ENCODE results near the gene PLPPR3. TPM values are rescaled to one million over a fixed set of nuclear protein-coding genes. Genes with fewer than 3 reads are reported as not detected.

PLPPR3 gene
- total RNA-seq, 2 donors from 2014 or later, result not detected

- peak overlapping the region; percentile 97 for H3K27ac Mint-ChIP-seq
- H3K9me3 Mint-ChIP-seq, result no peaks in the 10 kb centered on the region
- DNase-seq (peak; percentile 21 to 27), ATAC-seq (replicated peaks in 1 of 2) (no peak)
- peaks cover 14 to 32% of the 10 kb centered on the region in 2 donors for H3K36me3 Mint-ChIP-seq (ENCODE audit: insufficient read depth in 2 of 2)
- H3K27me3 Mint-ChIP-seq (ENCODE audit: low read depth), result no peaks in the 10 kb centered on the region
- peak overlapping the region; percentile 91 to 95 for H3K4me3 Mint-ChIP-seq
- peaks cover 44% of the 10 kb centered on the region for H3K4me1 Mint-ChIP-seq (ENCODE audit: low read depth)
These were observed 23.2 kb downstream of the PLPPR3 start for GRCh38 chr19:798415-799075.

DNA sequence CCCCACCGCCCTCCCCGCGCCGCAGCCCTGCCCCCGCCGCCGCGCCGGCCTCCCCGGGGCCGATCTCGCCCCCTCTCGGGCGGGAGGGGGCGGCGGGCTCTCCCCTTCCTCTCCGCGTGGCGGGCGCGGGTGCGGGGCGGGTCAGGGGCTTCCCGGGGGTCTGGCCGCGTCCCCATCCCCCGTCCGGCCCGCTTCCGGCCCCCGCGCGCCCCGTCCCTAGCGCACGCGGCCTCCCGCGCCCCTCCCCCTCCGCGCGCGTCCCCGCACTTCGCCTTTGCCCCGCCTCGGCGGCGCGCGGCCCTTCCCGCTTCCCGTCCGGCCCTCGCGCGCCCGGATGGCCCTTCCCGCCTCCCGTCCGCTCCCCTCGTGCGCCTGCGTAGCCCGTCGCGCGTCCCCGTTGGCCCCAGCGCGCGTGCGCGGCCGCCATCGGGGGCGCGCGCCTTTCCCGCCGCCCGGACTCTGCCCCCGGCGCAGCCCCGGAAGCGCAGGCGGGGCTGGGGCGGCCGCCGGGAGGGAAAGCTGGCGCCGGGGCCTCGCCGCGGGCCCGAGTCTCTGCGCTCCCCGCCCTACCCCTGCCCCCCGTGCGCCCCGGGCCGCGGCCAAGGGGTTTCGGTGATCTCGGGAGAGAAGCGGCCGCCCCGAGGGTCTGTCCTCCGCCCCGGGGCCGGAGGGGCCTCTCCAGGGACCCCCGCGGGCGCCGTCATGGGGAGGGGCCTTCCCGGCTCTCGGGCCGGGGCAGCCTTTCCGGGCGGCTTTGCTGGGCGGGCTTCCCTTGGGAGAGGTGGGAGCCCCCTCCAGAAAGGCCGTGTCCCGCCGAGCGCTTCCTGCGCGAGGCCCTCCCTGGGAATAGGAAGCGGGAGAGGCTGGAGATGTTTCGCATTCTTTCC, 24.0 kb downstream of the PLPPR3 start:
- H3K36me3 Mint-ChIP-seq (ENCODE audit: insufficient read depth in 2 of 2), result peaks cover 14 to 28% of the 10 kb centered on the region in 2 donors
- no peaks in the 10 kb centered on the region for H3K9me3 Mint-ChIP-seq
- peak overlapping the region; percentile 82 for H3K27ac Mint-ChIP-seq
- peak; percentile 42 to 45 for ATAC-seq (replicated peaks in 1 of 2)
- no peaks in the 10 kb centered on the region for H3K27me3 Mint-ChIP-seq (ENCODE audit: low read depth)
- peak overlapping the region; percentile 91 to 95 for H3K4me3 Mint-ChIP-seq
- DNase-seq, result peak; percentile 91 to 95
- peaks cover 43% of the 10 kb centered on the region for H3K4me1 Mint-ChIP-seq (ENCODE audit: low read depth)

DNA sequence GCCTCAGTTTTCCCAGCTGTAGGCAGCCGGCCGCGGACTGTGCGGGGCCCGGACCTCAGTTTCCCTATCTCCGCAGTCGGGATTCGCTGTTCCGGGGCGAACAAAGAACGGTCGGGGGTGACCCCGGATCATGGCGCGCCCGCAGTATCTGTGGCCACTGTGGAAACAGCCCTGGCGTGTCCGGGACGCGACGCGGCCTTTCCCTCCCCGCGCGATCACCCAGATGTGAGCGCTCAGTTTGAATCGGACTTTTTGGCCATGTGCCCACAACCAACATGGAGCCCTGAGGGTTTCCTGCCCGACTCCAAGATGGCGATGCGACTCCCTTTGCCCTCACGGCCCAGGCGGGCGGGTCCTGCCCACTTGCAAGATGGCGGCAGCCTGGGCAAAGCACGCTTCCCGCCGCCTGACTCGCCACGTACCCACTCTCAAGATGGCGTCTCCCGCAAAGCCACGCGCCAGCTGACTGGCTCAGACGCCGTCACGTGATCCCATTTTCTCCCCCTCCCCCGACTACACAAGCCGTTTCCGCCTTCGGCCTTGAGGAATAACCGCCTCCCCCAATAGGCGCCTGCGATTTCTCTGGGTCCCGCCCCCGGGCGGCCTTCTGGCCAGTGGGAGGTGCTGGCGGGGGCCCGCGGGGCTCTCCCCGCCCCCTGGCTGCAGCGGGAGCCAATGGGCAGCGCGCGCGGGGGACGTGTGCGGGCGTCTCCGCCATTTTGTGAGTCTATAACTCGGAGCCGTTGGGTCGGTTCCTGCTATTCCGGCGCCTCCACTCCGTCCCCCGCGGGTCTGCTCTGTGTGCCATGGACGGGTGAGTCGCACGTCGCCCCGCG, 24.8 kb downstream of the PLPPR3 start, which contains the start of gene PTBP1:
Gene PTBP1, plus strand, starts transcription at position 761 of the 836 bp plus-strand sequence. Its CDS starts 46 bp downstream, at position 807.
- Mint-ChIP-seq H3K4me1 (ENCODE audit: low read depth) (peaks cover 35% of the 10 kb centered on the region), H3K4me3 (peak within 1 kb of the TSS; percentile 95 to 97), H3K9me3 (no peaks in the 10 kb centered on the region), H3K27me3 (ENCODE audit: low read depth) (no peaks in the 10 kb centered on the region), H3K36me3 (ENCODE audit: insufficient read depth in 2 of 2) (peaks cover 14 to 22% of the 10 kb centered on the region in 2 donors), H3K27ac (peak within 1 kb of the TSS; percentile 87)
- DNase-seq, result peak; percentile 99 to 100
- ATAC-seq (replicated peaks in 1 of 2), result peak; percentile 82 to 84

- peaks cover 14 to 18% of the 10 kb centered on the region in 2 donors for H3K36me3 Mint-ChIP-seq (ENCODE audit: insufficient read depth in 2 of 2)
- ATAC-seq (replicated peaks in 1 of 2) (no peak), DNase-seq (no peak)
- H3K27ac Mint-ChIP-seq, result no peak overlapping the region
- H3K4me3 Mint-ChIP-seq, result peak overlapping the region; percentile 93 to 97
- H3K4me1 Mint-ChIP-seq (ENCODE audit: low read depth), result peaks cover 25% of the 10 kb centered on the region
- H3K27me3 Mint-ChIP-seq (ENCODE audit: low read depth), result no peaks in the 10 kb centered on the region
- no peaks in the 10 kb centered on the region for H3K9me3 Mint-ChIP-seq
These were observed 25.8 kb downstream of the PLPPR3 start for GRCh38 chr19:795691-796581.

DNA sequence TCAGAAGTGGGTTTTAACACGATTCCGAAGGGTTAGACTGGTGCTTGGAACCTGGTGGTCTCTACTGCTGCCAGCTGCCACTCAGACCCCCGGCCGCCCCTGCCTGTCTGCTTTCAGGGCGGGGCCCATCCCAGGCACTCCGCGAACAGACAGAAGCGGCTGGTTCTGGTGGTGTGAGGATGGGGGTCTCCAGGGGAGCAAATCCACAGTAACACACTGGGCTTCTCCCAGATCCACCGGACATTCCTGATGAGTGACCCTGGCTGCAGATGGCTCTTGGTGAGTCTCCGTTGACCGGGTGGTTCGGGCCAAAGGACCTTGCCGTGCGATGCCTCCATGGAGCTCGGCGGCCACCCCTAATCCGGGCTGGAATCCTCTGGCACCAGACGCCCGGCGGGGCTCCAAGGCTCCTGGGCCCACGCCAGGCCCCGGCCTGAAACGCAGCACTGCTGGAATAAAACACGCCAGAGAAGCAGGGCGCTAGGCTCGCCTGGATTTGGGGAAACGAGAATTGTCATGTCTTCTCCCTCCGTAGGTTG, 26.6 kb downstream of the PLPPR3 start:
- H3K36me3 Mint-ChIP-seq (ENCODE audit: insufficient read depth in 2 of 2), result peaks cover 12% of the 10 kb centered on the region in 2 donors
- no peak overlapping the region for H3K4me3 Mint-ChIP-seq
- ATAC-seq (replicated peaks in 1 of 2) (no peak), DNase-seq (no peak)
- H3K27ac Mint-ChIP-seq, result no peak overlapping the region
- H3K9me3 Mint-ChIP-seq, result no peaks in the 10 kb centered on the region
- H3K4me1 Mint-ChIP-seq (ENCODE audit: low read depth), result peaks cover 18% of the 10 kb centered on the region
- no peaks in the 10 kb centered on the region for H3K27me3 Mint-ChIP-seq (ENCODE audit: low read depth)

GRCh38 chr19:793806-794205, 27.9 kb downstream of the PLPPR3 start:
- Mint-ChIP-seq H3K4me3 (no peak overlapping the region), H3K27ac (no peak overlapping the region), H3K36me3 (ENCODE audit: insufficient read depth in 2 of 2) (peaks cover 0 to 2% of the 10 kb centered on the region in 2 donors), H3K9me3 (no peaks in the 10 kb centered on the region), H3K4me1 (ENCODE audit: low read depth) (peaks cover 6% of the 10 kb centered on the region), H3K27me3 (ENCODE audit: low read depth) (peaks cover 6% of the 10 kb centered on the region)
- no peak for ATAC-seq (replicated peaks in 1 of 2)
- no peak for DNase-seq

DNA sequence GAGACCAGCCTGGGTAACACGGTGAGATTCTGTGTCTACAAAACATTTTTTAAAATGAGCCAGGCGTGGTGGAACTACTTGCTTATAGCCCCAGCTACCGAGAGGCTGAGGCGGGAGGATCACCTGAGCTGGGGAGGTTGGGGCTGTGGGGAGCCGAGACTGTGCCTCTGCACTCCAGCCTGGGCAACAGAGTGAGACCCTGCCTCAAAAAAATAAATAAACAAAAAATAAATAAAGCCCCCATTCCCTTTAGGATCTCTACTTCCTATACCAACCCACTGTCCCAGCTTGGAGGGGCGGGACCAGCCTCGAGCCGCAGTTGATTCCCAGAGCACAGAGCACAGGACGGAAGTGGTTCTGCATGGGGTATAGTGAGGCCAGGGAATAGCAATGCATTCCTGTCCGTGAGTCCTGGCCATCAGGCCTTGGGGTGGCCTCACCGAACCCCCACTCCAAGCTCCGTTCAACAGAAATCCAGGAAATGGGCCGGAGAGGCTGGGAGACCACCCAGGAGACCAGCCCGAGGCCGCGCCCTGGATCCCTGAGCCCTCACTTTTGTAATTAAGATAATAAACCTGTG, 29.4 kb downstream of the PLPPR3 start:
- Mint-ChIP-seq H3K27ac (no peak overlapping the region), H3K4me3 (no peak overlapping the region), H3K4me1 (ENCODE audit: low read depth) (peaks cover 6% of the 10 kb centered on the region), H3K36me3 (ENCODE audit: insufficient read depth in 2 of 2) (no peaks in the 10 kb centered on the region), H3K27me3 (ENCODE audit: low read depth) (peaks cover 6% of the 10 kb centered on the region), H3K9me3 (no peaks in the 10 kb centered on the region)
- ATAC-seq (replicated peaks in 1 of 2) (no peak), DNase-seq (no peak)

DNA sequence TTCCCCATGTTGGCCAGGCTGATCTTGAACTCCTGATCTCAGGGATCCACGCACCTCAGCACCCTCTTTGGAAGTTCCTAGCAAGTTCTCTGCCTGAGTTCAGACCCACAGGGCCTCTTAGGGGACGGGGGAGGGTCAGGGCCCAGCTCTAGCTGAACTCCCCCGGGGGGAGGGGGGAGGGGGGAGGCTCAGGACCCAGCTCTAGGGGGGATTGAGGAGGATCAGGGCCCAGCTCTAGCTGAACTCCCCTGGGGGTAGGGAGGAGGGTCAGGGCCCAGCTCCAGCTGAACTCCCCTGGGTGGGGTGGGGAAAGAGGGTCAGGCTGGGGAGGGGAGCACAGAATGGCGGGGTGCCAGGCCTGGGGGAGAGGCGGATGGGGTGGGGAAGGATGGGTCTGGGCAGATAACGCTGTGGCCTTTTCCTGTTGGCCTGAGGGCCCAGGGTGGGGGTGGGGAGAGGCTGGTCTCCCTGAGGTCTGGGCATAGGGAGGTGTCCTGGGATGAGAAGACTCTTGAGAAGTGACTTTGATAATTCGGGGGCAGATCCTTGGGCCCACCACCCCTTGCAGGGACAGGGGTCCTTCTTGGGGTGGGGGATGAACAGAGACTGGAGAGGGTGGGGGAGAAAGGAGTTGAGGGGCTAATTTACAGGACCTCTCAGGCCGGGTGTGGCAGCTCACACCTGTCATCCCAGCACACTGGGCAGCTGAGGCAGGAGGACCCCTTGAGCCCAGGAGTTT, 30.0 kb downstream of the PLPPR3 start:
- no peak overlapping the region for H3K4me3 Mint-ChIP-seq
- H3K36me3 Mint-ChIP-seq (ENCODE audit: insufficient read depth in 2 of 2), result no peaks in the 10 kb centered on the region
- peaks cover 6% of the 10 kb centered on the region for H3K27me3 Mint-ChIP-seq (ENCODE audit: low read depth)
- DNase-seq (no peak), ATAC-seq (replicated peaks in 1 of 2) (no peak)
- H3K9me3 Mint-ChIP-seq, result no peaks in the 10 kb centered on the region
- H3K27ac Mint-ChIP-seq, result no peak overlapping the region
- H3K4me1 Mint-ChIP-seq (ENCODE audit: low read depth), result peaks cover 3% of the 10 kb centered on the region

- H3K9me3 Mint-ChIP-seq, result no peaks in the 10 kb centered on the region
- peaks cover 6% of the 10 kb centered on the region for H3K27me3 Mint-ChIP-seq (ENCODE audit: low read depth)
- DNase-seq (no peak), ATAC-seq (replicated peaks in 1 of 2) (no peak)
- no peaks in the 10 kb centered on the region for H3K36me3 Mint-ChIP-seq (ENCODE audit: insufficient read depth in 2 of 2)
- H3K27ac Mint-ChIP-seq, result no peak overlapping the region
- H3K4me3 Mint-ChIP-seq, result no peak overlapping the region
- H3K4me1 Mint-ChIP-seq (ENCODE audit: low read depth), result no peaks in the 10 kb centered on the region
These were observed 30.7 kb downstream of the PLPPR3 start for GRCh38 chr19:791007-791566.

DNA sequence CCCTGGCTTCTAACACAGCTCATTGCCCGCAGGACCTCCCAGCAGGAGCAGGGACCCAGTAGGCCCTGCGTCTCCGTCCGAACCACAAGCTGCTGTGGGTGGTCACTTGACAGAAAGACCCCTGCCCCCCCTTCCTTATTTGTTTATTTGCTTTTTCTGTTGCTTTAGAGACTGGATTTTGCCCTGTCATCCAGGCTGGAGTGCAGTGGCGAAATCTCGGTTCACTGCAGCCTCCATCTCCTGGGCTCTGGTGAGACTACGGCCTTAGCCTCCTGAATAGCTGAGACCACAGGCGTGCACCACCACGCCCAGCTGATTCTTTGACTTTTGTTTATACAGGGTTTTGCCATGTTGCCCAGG, 32.1 kb downstream of the PLPPR3 start:
- no peak for DNase-seq
- H3K9me3 Mint-ChIP-seq, result no peaks in the 10 kb centered on the region

More for the DNA sequence above, 32.1 kb downstream of the PLPPR3 start:
- peaks cover 6% of the 10 kb centered on the region for H3K27me3 Mint-ChIP-seq (ENCODE audit: low read depth)
- ATAC-seq (replicated peaks in 1 of 2), result no peak
- no peaks in the 10 kb centered on the region for H3K4me1 Mint-ChIP-seq (ENCODE audit: low read depth)
- no peak overlapping the region for H3K27ac Mint-ChIP-seq
- H3K4me3 Mint-ChIP-seq, result no peak overlapping the region
- H3K36me3 Mint-ChIP-seq (ENCODE audit: insufficient read depth in 2 of 2), result no peaks in the 10 kb centered on the region

Data from activated T-cell treated with anti-CD3 and anti-CD28 coated beads, Interleukin-2, amount 50 U/mL, for 72 hours (primary cell).